ENCODE results near the gene BAZ2A. TPM values are rescaled to one million over a fixed set of nuclear protein-coding genes. Genes with fewer than 3 reads are reported as not detected.

The BAZ2A gene
- total RNA-seq, result 112 TPM
- long read RNA-seq, partial matches to known transcripts, result 10 of 50 reads
- long read RNA-seq, other reads (novel, unspliced or antisense), result 39 of 50 reads

DNA sequence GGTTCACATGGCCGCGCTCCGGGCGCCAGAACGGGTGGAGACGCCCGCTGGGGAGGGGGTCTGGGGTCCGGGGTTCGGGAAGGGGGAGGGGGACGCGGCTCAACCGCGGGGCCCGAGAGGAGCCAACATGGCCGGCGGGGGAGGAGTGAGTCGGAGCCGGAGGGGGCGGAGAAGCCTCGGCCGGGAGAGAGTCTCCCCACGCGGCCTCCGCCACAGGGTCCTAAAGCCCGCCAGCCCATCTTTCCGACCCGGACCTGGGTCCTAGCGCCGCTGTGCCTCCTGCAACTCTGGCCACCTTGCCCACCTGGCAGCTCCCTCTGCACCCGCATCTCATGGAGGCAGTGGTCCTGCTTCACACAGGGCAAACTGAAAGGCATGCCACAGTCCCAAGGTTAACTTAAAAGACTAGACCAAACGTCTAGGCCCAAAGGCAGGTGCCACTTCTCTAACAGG is at the start of gene BAZ2A:
Gene BAZ2A, minus strand, starts transcription at position 147 of the 453 bp plus-strand sequence. CDS start 12,796 bp downstream, outside the sequence.
- DNase-seq (peak; percentile 93), ATAC-seq (peak; percentile 90 to 92)
- Histone ChIP-seq H3K36me3 (peaks cover 12% of the 10 kb centered on the region), H3K27ac (peak within 1 kb of the TSS; percentile 91), H3K4me3 (peak within 1 kb of the TSS; percentile 94), H3K4me1 (peaks cover 65% of the 10 kb centered on the region), H3K9me3 (no peaks in the 10 kb centered on the region), H3K27me3 (ENCODE audit: low read depth) (no peaks in the 10 kb centered on the region)
- TF ChIP-seq, protein P1, sequence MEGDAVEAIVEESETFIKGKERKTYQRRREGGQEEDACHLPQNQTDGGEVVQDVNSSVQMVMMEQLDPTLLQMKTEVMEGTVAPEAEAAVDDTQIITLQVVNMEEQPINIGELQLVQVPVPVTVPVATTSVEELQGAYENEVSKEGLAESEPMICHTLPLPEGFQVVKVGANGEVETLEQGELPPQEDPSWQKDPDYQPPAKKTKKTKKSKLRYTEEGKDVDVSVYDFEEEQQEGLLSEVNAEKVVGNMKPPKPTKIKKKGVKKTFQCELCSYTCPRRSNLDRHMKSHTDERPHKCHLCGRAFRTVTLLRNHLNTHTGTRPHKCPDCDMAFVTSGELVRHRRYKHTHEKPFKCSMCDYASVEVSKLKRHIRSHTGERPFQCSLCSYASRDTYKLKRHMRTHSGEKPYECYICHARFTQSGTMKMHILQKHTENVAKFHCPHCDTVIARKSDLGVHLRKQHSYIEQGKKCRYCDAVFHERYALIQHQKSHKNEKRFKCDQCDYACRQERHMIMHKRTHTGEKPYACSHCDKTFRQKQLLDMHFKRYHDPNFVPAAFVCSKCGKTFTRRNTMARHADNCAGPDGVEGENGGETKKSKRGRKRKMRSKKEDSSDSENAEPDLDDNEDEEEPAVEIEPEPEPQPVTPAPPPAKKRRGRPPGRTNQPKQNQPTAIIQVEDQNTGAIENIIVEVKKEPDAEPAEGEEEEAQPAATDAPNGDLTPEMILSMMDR (IDR thresholded peaks at IDR 0.05), result no peak
- intact Hi-C loops (cut with DNase I), result no loop called here

DNA sequence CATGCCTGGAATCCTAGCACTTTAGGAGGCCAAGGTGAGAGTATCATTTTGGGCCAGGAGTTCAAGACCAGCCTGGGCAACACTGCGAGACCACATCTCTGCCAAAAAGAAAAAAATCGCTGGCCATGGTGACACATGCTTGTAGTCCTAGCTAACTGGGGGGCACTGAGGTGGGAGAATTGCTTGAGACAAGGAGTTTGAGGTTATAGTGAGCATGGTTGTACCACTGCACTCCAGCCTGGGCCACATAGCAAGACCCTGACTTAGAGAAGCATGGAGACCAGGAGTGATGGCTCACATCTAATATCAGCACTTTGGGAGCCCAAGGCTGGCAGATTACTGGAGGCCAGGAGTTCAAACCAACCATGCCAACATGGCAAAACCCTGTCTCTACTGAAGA is 48.7 kb upstream of the BAZ2A start:
- H3K27ac ChIP-seq, result no peak overlapping the region
- H3K4me3 ChIP-seq, result no peak overlapping the region
- ATAC-seq, result no peak
- H3K36me3 ChIP-seq, result peaks cover 44% of the 10 kb centered on the region
- no peaks in the 10 kb centered on the region for H3K9me3 ChIP-seq
- no peak for DNase-seq
- intact Hi-C loops (cut with DNase I), result no loop called here
- H3K27me3 ChIP-seq (ENCODE audit: low read depth), result no peaks in the 10 kb centered on the region
- peaks cover 54% of the 10 kb centered on the region for H3K4me1 ChIP-seq
- TF ChIP-seq, protein P1 (IDR thresholded peaks at IDR 0.05), result no peak

DNA sequence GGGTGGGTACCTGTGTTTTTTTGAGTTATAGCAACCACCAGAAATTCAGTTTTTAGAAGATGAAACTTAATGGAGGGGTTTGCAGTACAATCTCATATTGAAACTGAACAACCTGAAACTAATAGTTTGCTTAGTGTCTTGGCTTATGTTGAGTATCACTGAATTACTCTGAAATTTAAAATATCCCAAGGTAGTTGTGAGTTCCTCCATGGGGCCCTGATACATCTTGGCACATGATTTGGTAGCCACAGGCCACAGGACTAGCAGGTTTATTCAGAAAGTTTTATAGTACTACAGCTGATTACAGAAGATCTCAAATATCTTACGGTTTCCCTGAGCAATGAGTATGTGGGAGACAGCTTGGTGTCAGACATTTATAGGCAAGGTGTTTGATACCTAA is 47.6 kb upstream of the BAZ2A start:
- no peaks in the 10 kb centered on the region for H3K9me3 ChIP-seq
- H3K4me3 ChIP-seq, result no peak overlapping the region
- TF ChIP-seq, protein P1 (IDR thresholded peaks at IDR 0.05), result no peak
- no peaks in the 10 kb centered on the region for H3K27me3 ChIP-seq (ENCODE audit: low read depth)
- intact Hi-C loops (cut with DNase I), result no loop called here
- DNase-seq (no peak), ATAC-seq (no peak)
- no peak overlapping the region for H3K27ac ChIP-seq
- H3K36me3 ChIP-seq, result peaks cover 49% of the 10 kb centered on the region
- H3K4me1 ChIP-seq, result peaks cover 43% of the 10 kb centered on the region

DNA sequence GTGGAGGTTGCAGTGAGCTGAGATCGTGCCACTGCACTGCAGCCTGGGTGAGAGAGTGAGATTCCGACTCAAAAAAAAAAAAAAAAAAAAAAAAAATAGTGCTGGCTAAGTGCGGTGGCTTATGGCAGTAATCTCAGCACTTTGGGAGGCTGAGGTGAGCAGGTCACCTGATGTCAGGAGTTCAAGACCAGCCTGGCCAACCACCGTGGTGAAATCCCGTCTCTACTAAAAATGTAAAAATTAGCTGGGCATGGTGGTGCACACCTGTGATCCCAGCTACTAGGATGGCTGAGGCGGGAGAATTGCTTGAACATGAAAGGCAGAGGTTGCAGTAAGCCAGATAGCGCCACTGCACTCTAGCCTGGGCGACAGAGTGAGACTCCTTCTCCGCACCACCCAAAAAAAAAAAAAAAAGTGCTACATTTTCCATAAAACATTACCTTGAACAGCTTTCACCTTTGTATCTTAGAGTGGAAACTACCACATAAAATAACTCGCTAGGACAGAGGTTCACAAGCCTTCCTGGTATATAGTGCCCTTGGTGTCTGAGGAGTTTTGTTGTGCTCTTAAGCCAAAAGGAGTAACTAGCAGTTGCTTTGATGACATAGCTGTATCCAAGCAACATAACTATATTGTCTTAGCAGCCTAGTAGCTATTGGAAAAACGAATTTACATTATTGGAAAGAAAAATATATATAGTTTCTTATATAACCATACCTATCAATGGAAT is 46.9 kb upstream of the BAZ2A start:
- TF ChIP-seq, protein P1 (IDR thresholded peaks at IDR 0.05), result no peak
- DNase-seq (no peak), ATAC-seq (peak in 1 of 2 donors; percentile 12)
- intact Hi-C loops (cut with DNase I), result no loop called here
- H3K27ac ChIP-seq, result no peak overlapping the region
- no peak overlapping the region for H3K4me3 ChIP-seq
- no peaks in the 10 kb centered on the region for H3K9me3 ChIP-seq
- no peaks in the 10 kb centered on the region for H3K27me3 ChIP-seq (ENCODE audit: low read depth)
- peaks cover 37% of the 10 kb centered on the region for H3K4me1 ChIP-seq
- H3K36me3 ChIP-seq, result peaks cover 55% of the 10 kb centered on the region

DNA sequence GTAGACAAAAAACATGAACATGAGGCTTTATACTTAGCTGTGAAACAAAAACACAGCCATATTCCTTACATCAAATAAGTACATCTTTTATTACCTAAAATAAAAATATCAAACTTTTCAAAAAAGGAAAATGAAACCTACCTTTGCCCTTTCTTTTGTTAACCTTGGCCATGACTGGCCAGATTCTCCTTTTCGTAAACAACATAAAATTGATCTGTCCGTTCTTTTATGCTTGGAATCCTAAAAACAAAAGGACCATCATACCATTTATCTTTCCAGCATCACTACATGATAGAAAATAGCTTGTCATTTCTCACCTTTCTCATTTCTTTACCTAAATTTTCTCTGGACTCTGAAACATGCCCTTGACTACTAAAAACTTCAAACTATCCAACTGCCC is 41.5 kb upstream of the BAZ2A start:
- H3K27me3 ChIP-seq (ENCODE audit: low read depth), result no peaks in the 10 kb centered on the region
- TF ChIP-seq, protein P1 (IDR thresholded peaks at IDR 0.05), result no peak
- H3K36me3 ChIP-seq, result peaks cover 73% of the 10 kb centered on the region
- intact Hi-C loops (cut with DNase I), result no loop called here
- H3K4me3 ChIP-seq, result no peak overlapping the region
- H3K27ac ChIP-seq, result no peak overlapping the region
- no peaks in the 10 kb centered on the region for H3K4me1 ChIP-seq
- H3K9me3 ChIP-seq, result no peaks in the 10 kb centered on the region
- DNase-seq (no peak), ATAC-seq (no peak)

All from lower lobe of right lung (tissue), 2 donors.